K562 (cell line): ENCODE data around the gene SLC25A1. TPM values are rescaled to one million over a fixed set of nuclear protein-coding genes. Genes with fewer than 3 reads are reported as not detected.

Experiments used
- ARHGAP35 ChIP-seq: fragments of 450-650 bp; IDR thresholded peaks from 2 replicates; pipeline ENCODE4 v1.6.1; 2018; ENCODE audit not compliant: partially characterized antibody
- BACH1 ChIP-seq: fragments of 200-800 bp; sonication (Bioruptor generic); IDR thresholded peaks from 2 replicates; pipeline ENCODE4 v1.6.1; 2016; ENCODE audit warnings: missing genetic modification characterization, missing compliant biosample characterization
- CREM ChIP-seq: IDR thresholded peaks from 2 replicates; pipeline ENCODE4 v1.6.1; 2014; ENCODE audit warnings: antibody characterized with exemption, low read depth
- CTBP1 ChIP-seq: fragments of 450-650 bp; IDR thresholded peaks from 2 replicates; pipeline ENCODE4 v1.6.1; 2016; ENCODE audit warnings: borderline replicate concordance
- DPF2 ChIP-seq: fragments of 450-650 bp; IDR thresholded peaks from 2 replicates; pipeline ENCODE4 v1.6.1; 2016
- GATA2 ChIP-seq: sonication (generic); formaldehyde crosslinking; IDR thresholded peaks from 2 replicates; pipeline ENCODE4 v1.4.0; 2020; ENCODE audit warnings: mild to moderate bottlenecking, missing genetic modification reagents
- HDAC2 ChIP-seq: fragments of 450-650 bp; IDR thresholded peaks from 2 replicates; pipeline ENCODE4 v1.6.1; 2016; ENCODE audit warnings: mild to moderate bottlenecking
- KHSRP ChIP-seq: fragments of 450-650 bp; IDR thresholded peaks from 2 replicates; pipeline ENCODE4 v1.6.1; 2017
- MCM2 ChIP-seq: fragments of 450-650 bp; IDR thresholded peaks from 2 replicates; pipeline ENCODE4 v1.6.1; 2017; ENCODE audit warnings: low read depth, mild to moderate bottlenecking
- NCOA2 ChIP-seq, 2 experiments: fragments of 450-650 bp; IDR thresholded peaks; 2 replicates each; pipeline ENCODE4 v1.6.1; 2018; ENCODE audit warnings: mild to moderate bottlenecking in 2 of 2, moderate library complexity in 1 of 2; ENCODE audit not compliant: partially characterized antibody in 2 of 2
- PHB ChIP-seq: fragments of 250-450 bp; sonication (Bioruptor Pico); IDR thresholded peaks from 2 replicates; pipeline ENCODE4 v1.5.0; 2021
- PHF8 ChIP-seq: fragments of 200-600 bp; sonication (generic); IDR thresholded peaks from 2 replicates; pipeline ENCODE4 v1.6.1; 2012; ENCODE audit warnings: mixed run types, mild to moderate bottlenecking, inconsistent platforms, low read length, moderate library complexity, borderline replicate concordance
- RBM14 ChIP-seq: fragments of 200-400 bp; formaldehyde crosslinking; IDR thresholded peaks from 2 replicates; pipeline ENCODE4 v1.6.1; 2018; ENCODE audit warnings: low read depth, mild to moderate bottlenecking, low read length, moderate library complexity, borderline replicate concordance; ENCODE audit not compliant: insufficient read depth
- RNF2 ChIP-seq: sonication (generic); IDR thresholded peaks from 2 replicates; pipeline ENCODE4 v1.6.1; 2016
- SIN3A ChIP-seq, 2 experiments: fragments of 150-350 bp in 1 of 2; IDR thresholded peaks; 2 replicates each; pipeline ENCODE4 v1.6.1; 2011 to 2016; ENCODE audit warnings: borderline replicate concordance in 2 of 2, low read depth in 2 of 2, low read length in 2 of 2, mild to moderate bottlenecking in 2 of 2, moderate library complexity in 2 of 2; ENCODE audit not compliant: control insufficient read depth in 1 of 2
- SRSF3 ChIP-seq: fragments of 200-400 bp; formaldehyde crosslinking; IDR thresholded peaks from 2 replicates; pipeline ENCODE4 v1.6.1; 2016; ENCODE audit warnings: mild to moderate bottlenecking, low read length, moderate library complexity; ENCODE audit not compliant: insufficient read depth
- SRSF9 ChIP-seq: fragments of 200-400 bp; formaldehyde crosslinking; IDR thresholded peaks from 2 replicates; pipeline ENCODE4 v1.6.1; 2017; ENCODE audit warnings: low read depth, low read length, borderline replicate concordance
- ZNF212 ChIP-seq: fragments of 450-650 bp; formaldehyde crosslinking; IDR thresholded peaks from 2 replicates; pipeline ENCODE4 v1.4.0; 2020; ENCODE audit warnings: mild to moderate bottlenecking
- polyA plus RNA-seq, 8 experiments: library from polyadenylated mRNA; depleted of rRNA in 4 of 8; stranded (reverse) in 5 of 8; unstranded in 3 of 8; fragments of >200 nt; fragmentation: Nextera tagmentation in 2 of 8; fragmentation: Illumina TruSeq in 1 of 8; extraction: Ambion mirVana in 2 of 8; extraction: Trizol in 1 of 8; gene quantifications; 2 replicates each; pipeline versions ENCODE4 v1.2.1 to v1.2.3, GENCODE V29; 2011 to 2014; ENCODE audit warnings: inconsistent platforms in 1 of 8, missing spikeins in 1 of 8
- total RNA-seq, 7 experiments: library from RNA; depleted of rRNA in 6 of 7; stranded (reverse); fragments of >200 nt in 6 of 7; fragmentation: Illumina TruSeq in 2 of 7; extraction: Trizol in 2 of 7; gene quantifications; 2 replicates each; pipeline versions ENCODE4 v1.2.1 to v1.2.3, GENCODE V29; 2011 to 2021; ENCODE audit warnings: low replicate concordance in 1 of 7
- TF ChIP-seq, protein P1 (sequence below): sonication (generic); formaldehyde crosslinking; IDR thresholded peaks from 2 replicates; pipeline ENCODE4 v1.8.0; 2023; ENCODE audit warnings: missing genetic modification reagents, mild to moderate bottlenecking, borderline replicate concordance
- TF ChIP-seq, protein P2 (sequence below): fragments of 450-650 bp; formaldehyde crosslinking; IDR thresholded peaks from 2 replicates; pipeline ENCODE4 v1.4.0; 2020; ENCODE audit warnings: mild to moderate bottlenecking, moderate library complexity
- TF ChIP-seq, protein P3 (sequence below), 2 experiments: fragments of 450-650 bp; IDR thresholded peaks; 2 replicates each; pipeline ENCODE4 v1.6.1; 2016

SLC25A1 gene
- total and polyA plus RNA-seq, 9 of the 15 experiments (the other 6 are each of a cell fraction or from before 2014, with no cell fraction given) = 11.0 to 408 (median 110) TPM

GRCh38 chr22:19146215-19146968 is 32.1 kb downstream of the SLC25A1 start (continued):
- TF ChIP-seq, protein P1, sequence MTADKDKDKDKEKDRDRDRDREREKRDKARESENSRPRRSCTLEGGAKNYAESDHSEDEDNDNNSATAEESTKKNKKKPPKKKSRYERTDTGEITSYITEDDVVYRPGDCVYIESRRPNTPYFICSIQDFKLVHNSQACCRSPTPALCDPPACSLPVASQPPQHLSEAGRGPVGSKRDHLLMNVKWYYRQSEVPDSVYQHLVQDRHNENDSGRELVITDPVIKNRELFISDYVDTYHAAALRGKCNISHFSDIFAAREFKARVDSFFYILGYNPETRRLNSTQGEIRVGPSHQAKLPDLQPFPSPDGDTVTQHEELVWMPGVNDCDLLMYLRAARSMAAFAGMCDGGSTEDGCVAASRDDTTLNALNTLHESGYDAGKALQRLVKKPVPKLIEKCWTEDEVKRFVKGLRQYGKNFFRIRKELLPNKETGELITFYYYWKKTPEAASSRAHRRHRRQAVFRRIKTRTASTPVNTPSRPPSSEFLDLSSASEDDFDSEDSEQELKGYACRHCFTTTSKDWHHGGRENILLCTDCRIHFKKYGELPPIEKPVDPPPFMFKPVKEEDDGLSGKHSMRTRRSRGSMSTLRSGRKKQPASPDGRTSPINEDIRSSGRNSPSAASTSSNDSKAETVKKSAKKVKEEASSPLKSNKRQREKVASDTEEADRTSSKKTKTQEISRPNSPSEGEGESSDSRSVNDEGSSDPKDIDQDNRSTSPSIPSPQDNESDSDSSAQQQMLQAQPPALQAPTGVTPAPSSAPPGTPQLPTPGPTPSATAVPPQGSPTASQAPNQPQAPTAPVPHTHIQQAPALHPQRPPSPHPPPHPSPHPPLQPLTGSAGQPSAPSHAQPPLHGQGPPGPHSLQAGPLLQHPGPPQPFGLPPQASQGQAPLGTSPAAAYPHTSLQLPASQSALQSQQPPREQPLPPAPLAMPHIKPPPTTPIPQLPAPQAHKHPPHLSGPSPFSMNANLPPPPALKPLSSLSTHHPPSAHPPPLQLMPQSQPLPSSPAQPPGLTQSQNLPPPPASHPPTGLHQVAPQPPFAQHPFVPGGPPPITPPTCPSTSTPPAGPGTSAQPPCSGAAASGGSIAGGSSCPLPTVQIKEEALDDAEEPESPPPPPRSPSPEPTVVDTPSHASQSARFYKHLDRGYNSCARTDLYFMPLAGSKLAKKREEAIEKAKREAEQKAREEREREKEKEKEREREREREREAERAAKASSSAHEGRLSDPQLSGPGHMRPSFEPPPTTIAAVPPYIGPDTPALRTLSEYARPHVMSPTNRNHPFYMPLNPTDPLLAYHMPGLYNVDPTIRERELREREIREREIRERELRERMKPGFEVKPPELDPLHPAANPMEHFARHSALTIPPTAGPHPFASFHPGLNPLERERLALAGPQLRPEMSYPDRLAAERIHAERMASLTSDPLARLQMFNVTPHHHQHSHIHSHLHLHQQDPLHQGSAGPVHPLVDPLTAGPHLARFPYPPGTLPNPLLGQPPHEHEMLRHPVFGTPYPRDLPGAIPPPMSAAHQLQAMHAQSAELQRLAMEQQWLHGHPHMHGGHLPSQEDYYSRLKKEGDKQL (CRISPR knock-in tag) = no peak
- TF ChIP-seq ZNF212 (no peak), BACH1 (tag) (no peak), GATA2 (CRISPR knock-in tag) (no peak), RBM14 (no peak), PHB (no peak), PHF8 (peak; percentile 10; the same call in 1 of the 2 replicates), SIN3A (IDR thresholded peaks at IDR 0.05; ENCODE audit: borderline replicate concordance in 2 of 2, control insufficient read depth in 1 of 2, low read depth in 2 of 2, low read length in 2 of 2) (no peak), CTBP1 (0 out of 2 replicates have a peak, but pooled peaks have one; percentile 13), HDAC2 (no peak), DPF2 (0 out of 2 replicates have a peak, but pooled peaks have one; percentile 15), ARHGAP35 (no peak), CREM (no peak), KHSRP (no peak), MCM2 (no peak), RNF2 (no peak), SRSF9 (no peak), SRSF3 (no peak), NCOA2 (IDR thresholded peaks at IDR 0.05; ENCODE audit: partially characterized antibody in 2 of 2) (no peak)
- TF ChIP-seq, protein P2, sequence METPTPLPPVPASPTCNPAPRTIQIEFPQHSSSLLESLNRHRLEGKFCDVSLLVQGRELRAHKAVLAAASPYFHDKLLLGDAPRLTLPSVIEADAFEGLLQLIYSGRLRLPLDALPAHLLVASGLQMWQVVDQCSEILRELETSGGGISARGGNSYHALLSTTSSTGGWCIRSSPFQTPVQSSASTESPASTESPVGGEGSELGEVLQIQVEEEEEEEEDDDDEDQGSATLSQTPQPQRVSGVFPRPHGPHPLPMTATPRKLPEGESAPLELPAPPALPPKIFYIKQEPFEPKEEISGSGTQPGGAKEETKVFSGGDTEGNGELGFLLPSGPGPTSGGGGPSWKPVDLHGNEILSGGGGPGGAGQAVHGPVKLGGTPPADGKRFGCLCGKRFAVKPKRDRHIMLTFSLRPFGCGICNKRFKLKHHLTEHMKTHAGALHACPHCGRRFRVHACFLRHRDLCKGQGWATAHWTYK (CRISPR knock-in tag) = no peak
- TF ChIP-seq, protein P3, sequence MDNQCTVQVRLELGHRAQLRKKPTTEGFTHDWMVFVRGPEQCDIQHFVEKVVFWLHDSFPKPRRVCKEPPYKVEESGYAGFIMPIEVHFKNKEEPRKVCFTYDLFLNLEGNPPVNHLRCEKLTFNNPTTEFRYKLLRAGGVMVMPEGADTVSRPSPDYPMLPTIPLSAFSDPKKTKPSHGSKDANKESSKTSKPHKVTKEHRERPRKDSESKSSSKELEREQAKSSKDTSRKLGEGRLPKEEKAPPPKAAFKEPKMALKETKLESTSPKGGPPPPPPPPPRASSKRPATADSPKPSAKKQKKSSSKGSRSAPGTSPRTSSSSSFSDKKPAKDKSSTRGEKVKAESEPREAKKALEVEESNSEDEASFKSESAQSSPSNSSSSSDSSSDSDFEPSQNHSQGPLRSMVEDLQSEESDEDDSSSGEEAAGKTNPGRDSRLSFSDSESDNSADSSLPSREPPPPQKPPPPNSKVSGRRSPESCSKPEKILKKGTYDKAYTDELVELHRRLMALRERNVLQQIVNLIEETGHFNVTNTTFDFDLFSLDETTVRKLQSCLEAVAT (IDR thresholded peaks at IDR 0.05) = peak in 1 of 2 experiments; percentile 59; a peak in 1 of 4 replicates
